ENCODE results near the gene ERC1.

Gene ERC1

GRCh38 chr12:1509413-1510052 lies 518.5 kb downstream of the ERC1 start:
- in situ Hi-C loops (cut with HindIII; ENCODE audit: low sequenced_read_pairs), result no loop called here
- no peak overlapping the region for H3K4me3 ChIP-seq (ENCODE audit: low read depth, low read length)
- DNase-seq (ENCODE audit: low read depth), result no peak
- TF ChIP-seq, protein P1, sequence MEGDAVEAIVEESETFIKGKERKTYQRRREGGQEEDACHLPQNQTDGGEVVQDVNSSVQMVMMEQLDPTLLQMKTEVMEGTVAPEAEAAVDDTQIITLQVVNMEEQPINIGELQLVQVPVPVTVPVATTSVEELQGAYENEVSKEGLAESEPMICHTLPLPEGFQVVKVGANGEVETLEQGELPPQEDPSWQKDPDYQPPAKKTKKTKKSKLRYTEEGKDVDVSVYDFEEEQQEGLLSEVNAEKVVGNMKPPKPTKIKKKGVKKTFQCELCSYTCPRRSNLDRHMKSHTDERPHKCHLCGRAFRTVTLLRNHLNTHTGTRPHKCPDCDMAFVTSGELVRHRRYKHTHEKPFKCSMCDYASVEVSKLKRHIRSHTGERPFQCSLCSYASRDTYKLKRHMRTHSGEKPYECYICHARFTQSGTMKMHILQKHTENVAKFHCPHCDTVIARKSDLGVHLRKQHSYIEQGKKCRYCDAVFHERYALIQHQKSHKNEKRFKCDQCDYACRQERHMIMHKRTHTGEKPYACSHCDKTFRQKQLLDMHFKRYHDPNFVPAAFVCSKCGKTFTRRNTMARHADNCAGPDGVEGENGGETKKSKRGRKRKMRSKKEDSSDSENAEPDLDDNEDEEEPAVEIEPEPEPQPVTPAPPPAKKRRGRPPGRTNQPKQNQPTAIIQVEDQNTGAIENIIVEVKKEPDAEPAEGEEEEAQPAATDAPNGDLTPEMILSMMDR (IDR thresholded peaks at IDR 0.05; ENCODE audit: low read depth, low read length, missing control alignments), result no peak

DNA sequence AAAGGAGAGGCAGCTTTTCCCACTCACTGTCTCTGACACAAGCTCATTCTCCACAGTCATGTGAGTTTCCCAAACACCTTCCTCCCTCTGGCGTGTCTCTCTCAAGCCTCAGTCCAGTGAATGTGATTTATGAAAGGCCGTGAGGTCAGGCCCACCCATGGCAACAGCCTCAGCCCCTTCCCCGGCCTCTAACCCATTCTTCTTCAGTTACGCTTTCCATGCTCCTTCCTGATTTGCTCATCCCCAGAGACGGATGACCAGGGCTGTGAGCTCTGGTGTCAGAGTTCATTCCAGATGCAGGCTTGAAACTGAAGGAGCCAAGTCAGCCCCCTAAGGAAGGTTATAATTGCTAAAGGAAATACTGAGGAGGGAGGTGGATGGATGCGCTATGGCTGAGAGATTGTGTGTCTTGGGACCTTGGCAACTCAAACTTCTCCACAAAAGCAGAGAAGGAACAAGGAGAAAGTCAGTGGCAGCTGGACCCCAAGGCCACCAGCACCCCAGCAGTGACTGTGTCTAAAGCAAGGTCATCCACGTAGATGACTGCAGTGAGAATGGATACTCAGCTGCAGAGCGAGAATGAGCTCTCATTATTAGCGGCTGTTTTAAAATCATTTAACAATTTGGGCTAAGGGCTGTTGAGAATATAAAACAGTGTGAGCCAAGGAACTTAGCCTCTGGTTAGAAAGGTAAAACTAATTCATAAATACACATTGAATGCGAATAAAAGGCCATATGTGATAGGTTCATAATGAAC lies 519.2 kb downstream of the ERC1 start:
- TF ChIP-seq, protein P1 (IDR thresholded peaks at IDR 0.05; ENCODE audit: low read depth, low read length, missing control alignments), result no peak
- in situ Hi-C loops (cut with HindIII; ENCODE audit: low sequenced_read_pairs), result no loop called here
- no peak for DNase-seq (ENCODE audit: low read depth)
- H3K4me3 ChIP-seq (ENCODE audit: low read depth, low read length), result no peak overlapping the region

DNA sequence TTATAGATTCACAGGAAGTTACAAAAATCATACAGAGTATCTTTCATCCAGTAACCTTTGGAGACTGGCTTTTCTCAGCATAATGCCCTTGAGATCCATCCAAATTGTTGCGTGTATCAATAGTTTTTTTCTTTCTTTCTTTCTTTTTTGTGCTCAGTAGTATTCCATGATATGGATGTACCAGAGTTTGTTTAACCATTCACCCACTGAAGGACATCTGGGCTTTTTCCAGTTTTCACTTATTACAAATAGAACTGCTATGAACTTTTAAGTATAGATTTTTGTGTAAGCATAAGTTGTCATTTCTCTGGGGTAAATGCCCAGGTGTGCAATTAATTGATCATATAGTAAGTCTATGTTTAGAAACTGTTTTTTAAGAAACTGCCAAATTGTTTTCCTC lies 524.0 kb downstream of the ERC1 start:
- DNase-seq (ENCODE audit: low read depth), result no peak
- in situ Hi-C loops (cut with HindIII; ENCODE audit: low sequenced_read_pairs), result no loop called here
- TF ChIP-seq, protein P1 (IDR thresholded peaks at IDR 0.05; ENCODE audit: low read depth, low read length, missing control alignments), result no peak
- no peak overlapping the region for H3K4me3 ChIP-seq (ENCODE audit: low read depth, low read length)

- TF ChIP-seq, protein P1 (IDR thresholded peaks at IDR 0.05; ENCODE audit: low read depth, low read length, missing control alignments), result no peak
- in situ Hi-C loops (cut with HindIII; ENCODE audit: low sequenced_read_pairs), result no loop called here
- DNase-seq (ENCODE audit: low read depth), result no peak
- H3K4me3 ChIP-seq (ENCODE audit: low read depth, low read length), result no peak overlapping the region
Observed at GRCh38 chr12:1515428-1515827, 524.4 kb downstream of the ERC1 start.

DNA sequence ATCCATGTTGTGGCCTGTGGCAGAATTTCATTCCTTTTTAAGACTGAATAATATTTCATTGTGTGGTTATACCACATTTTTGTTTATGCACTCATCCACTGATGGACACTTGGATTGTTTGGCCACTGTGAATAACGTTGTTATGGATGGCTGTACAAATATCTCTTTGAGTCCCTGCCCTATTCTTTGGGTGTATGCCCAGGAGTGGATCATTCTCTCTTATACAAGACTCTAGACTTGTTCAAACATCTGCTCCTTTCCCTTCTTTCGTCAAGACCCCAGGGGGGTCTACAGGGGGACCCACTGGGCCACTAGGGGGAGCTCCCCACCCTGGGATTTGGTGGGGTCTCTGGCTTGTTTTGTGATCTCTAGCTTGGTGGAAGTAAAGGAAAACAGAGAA lies 526.0 kb downstream of the ERC1 start:
- TF ChIP-seq, protein P1 (IDR thresholded peaks at IDR 0.05; ENCODE audit: low read depth, low read length, missing control alignments), result peak; percentile 80
- H3K4me3 ChIP-seq (ENCODE audit: low read depth, low read length), result no peak overlapping the region
- in situ Hi-C loops (cut with HindIII; ENCODE audit: low sequenced_read_pairs), result no loop called here
- DNase-seq (ENCODE audit: low read depth), result peak; percentile 81

- in situ Hi-C loops (cut with HindIII; ENCODE audit: low sequenced_read_pairs), result no loop called here
- no peak overlapping the region for H3K4me3 ChIP-seq (ENCODE audit: low read depth, low read length)
- no peak for DNase-seq (ENCODE audit: low read depth)
- TF ChIP-seq, protein P1 (IDR thresholded peaks at IDR 0.05; ENCODE audit: low read depth, low read length, missing control alignments), result no peak
Observed at GRCh38 chr12:1517734-1518525, 526.9 kb downstream of the ERC1 start.

All from astrocyte of the cerebellum (primary cell).